ENCODE measurements around the gene PHACTR3.

The PHACTR3 gene

GRCh38 chr20:59774921-59775686 lies 170.8 kb downstream of the PHACTR3 start:
- Histone ChIP-seq H3K27me3 (ENCODE audit: control insufficient read depth, insufficient read depth, low read length, poor library complexity, severe bottlenecking) (no peaks in the 10 kb centered on the region), H3K27ac (ENCODE audit: insufficient read depth, low read depth, low read length, poor library complexity, severe bottlenecking) (no peak overlapping the region), H3K4me1 (ENCODE audit: control insufficient read depth, insufficient read depth, low read length) (no peaks in the 10 kb centered on the region), H3K9me3 (ENCODE audit: control insufficient read depth, low read length) (no peaks in the 10 kb centered on the region), H3K36me3 (ENCODE audit: control insufficient read depth, insufficient read depth, low read length) (no peaks in the 10 kb centered on the region), H3K4me3 (ENCODE audit: insufficient read depth, low read depth, low read length) (no peak overlapping the region)
- WGBS, 2 experiments: 87 to 88% methylated on average over 23 of the region's 23 CpGs

- Histone ChIP-seq H3K4me3 (ENCODE audit: insufficient read depth, low read depth, low read length) (no peak overlapping the region), H3K27me3 (ENCODE audit: control insufficient read depth, insufficient read depth, low read length, poor library complexity, severe bottlenecking) (no peaks in the 10 kb centered on the region)
- 73 to 77% methylated on average over 4 of the region's 4 CpGs for WGBS, 2 experiments
Measured at GRCh38 chr20:59775687-59776055, 171.3 kb downstream of the PHACTR3 start.

GRCh38 chr20:59776059-59776603 lies 171.8 kb downstream of the PHACTR3 start:
- no peaks in the 10 kb centered on the region for H3K27me3 ChIP-seq (ENCODE audit: control insufficient read depth, insufficient read depth, low read length, poor library complexity, severe bottlenecking)

More at GRCh38 chr20:59775687-59776055, 171.3 kb downstream of the PHACTR3 start:
- H3K4me1 ChIP-seq (ENCODE audit: control insufficient read depth, insufficient read depth, low read length): no peaks in the 10 kb centered on the region
- H3K36me3 ChIP-seq (ENCODE audit: control insufficient read depth, insufficient read depth, low read length): no peaks in the 10 kb centered on the region
- H3K27ac ChIP-seq (ENCODE audit: insufficient read depth, low read depth, low read length, poor library complexity, severe bottlenecking): no peak overlapping the region
- H3K9me3 ChIP-seq (ENCODE audit: control insufficient read depth, low read length): no peaks in the 10 kb centered on the region

GRCh38 chr20:59776626-59777330 lies 172.4 kb downstream of the PHACTR3 start:
- H3K4me1 ChIP-seq (ENCODE audit: control insufficient read depth, insufficient read depth, low read length): no peaks in the 10 kb centered on the region
- H3K36me3 ChIP-seq (ENCODE audit: control insufficient read depth, insufficient read depth, low read length): no peaks in the 10 kb centered on the region
- H3K4me3 ChIP-seq (ENCODE audit: insufficient read depth, low read depth, low read length): no peak overlapping the region
- no peaks in the 10 kb centered on the region for H3K27me3 ChIP-seq (ENCODE audit: control insufficient read depth, insufficient read depth, low read length, poor library complexity, severe bottlenecking)
- no peaks in the 10 kb centered on the region for H3K9me3 ChIP-seq (ENCODE audit: control insufficient read depth, low read length)
- H3K27ac ChIP-seq (ENCODE audit: insufficient read depth, low read depth, low read length, poor library complexity, severe bottlenecking): no peak overlapping the region
- WGBS, 2 experiments: 83 to 84% methylated on average over 13 of the region's 13 CpGs

More at GRCh38 chr20:59776059-59776603, 171.8 kb downstream of the PHACTR3 start:
- no peaks in the 10 kb centered on the region for H3K36me3 ChIP-seq (ENCODE audit: control insufficient read depth, insufficient read depth, low read length)
- no peaks in the 10 kb centered on the region for H3K4me1 ChIP-seq (ENCODE audit: control insufficient read depth, insufficient read depth, low read length)
- H3K4me3 ChIP-seq (ENCODE audit: insufficient read depth, low read depth, low read length): no peak overlapping the region
- H3K27ac ChIP-seq (ENCODE audit: insufficient read depth, low read depth, low read length, poor library complexity, severe bottlenecking): no peak overlapping the region
- no peaks in the 10 kb centered on the region for H3K9me3 ChIP-seq (ENCODE audit: control insufficient read depth, low read length)
- WGBS, 2 experiments: 74 to 81% methylated on average over 8 of the region's 8 CpGs

GRCh38 chr20:59777331-59777725 lies 173.0 kb downstream of the PHACTR3 start:
- Histone ChIP-seq H3K4me3 (ENCODE audit: insufficient read depth, low read depth, low read length) (no peak overlapping the region), H3K27ac (ENCODE audit: insufficient read depth, low read depth, low read length, poor library complexity, severe bottlenecking) (no peak overlapping the region), H3K27me3 (ENCODE audit: control insufficient read depth, insufficient read depth, low read length, poor library complexity, severe bottlenecking) (no peaks in the 10 kb centered on the region), H3K9me3 (ENCODE audit: control insufficient read depth, low read length) (no peaks in the 10 kb centered on the region), H3K36me3 (ENCODE audit: control insufficient read depth, insufficient read depth, low read length) (no peaks in the 10 kb centered on the region), H3K4me1 (ENCODE audit: control insufficient read depth, insufficient read depth, low read length) (no peaks in the 10 kb centered on the region)
- 78 to 80% methylated on average over 3 of the region's 3 CpGs for WGBS, 2 experiments

GRCh38 chr20:59777814-59778575 lies 173.7 kb downstream of the PHACTR3 start:
- Histone ChIP-seq H3K27ac (ENCODE audit: insufficient read depth, low read depth, low read length, poor library complexity, severe bottlenecking) (no peak overlapping the region), H3K4me1 (ENCODE audit: control insufficient read depth, insufficient read depth, low read length) (no peaks in the 10 kb centered on the region), H3K4me3 (ENCODE audit: insufficient read depth, low read depth, low read length) (no peak overlapping the region), H3K9me3 (ENCODE audit: control insufficient read depth, low read length) (no peaks in the 10 kb centered on the region), H3K27me3 (ENCODE audit: control insufficient read depth, insufficient read depth, low read length, poor library complexity, severe bottlenecking) (no peaks in the 10 kb centered on the region), H3K36me3 (ENCODE audit: control insufficient read depth, insufficient read depth, low read length) (no peaks in the 10 kb centered on the region)
- WGBS, 2 experiments: 83 to 84% methylated on average over 19 of the region's 19 CpGs

- Histone ChIP-seq H3K27me3 (ENCODE audit: control insufficient read depth, insufficient read depth, low read length, poor library complexity, severe bottlenecking) (no peaks in the 10 kb centered on the region), H3K36me3 (ENCODE audit: control insufficient read depth, insufficient read depth, low read length) (no peaks in the 10 kb centered on the region), H3K4me1 (ENCODE audit: control insufficient read depth, insufficient read depth, low read length) (no peaks in the 10 kb centered on the region), H3K4me3 (ENCODE audit: insufficient read depth, low read depth, low read length) (no peak overlapping the region), H3K27ac (ENCODE audit: insufficient read depth, low read depth, low read length, poor library complexity, severe bottlenecking) (no peak overlapping the region), H3K9me3 (ENCODE audit: control insufficient read depth, low read length) (no peaks in the 10 kb centered on the region)
- 89% methylated on average over 12 of the region's 12 CpGs for WGBS, 2 experiments
Measured at GRCh38 chr20:59778615-59779200, 174.4 kb downstream of the PHACTR3 start.

- no peaks in the 10 kb centered on the region for H3K4me1 ChIP-seq (ENCODE audit: control insufficient read depth, insufficient read depth, low read length)
- no peak overlapping the region for H3K4me3 ChIP-seq (ENCODE audit: insufficient read depth, low read depth, low read length)
- WGBS, 2 experiments: 82 to 83% methylated on average over 10 of the region's 10 CpGs
- no peaks in the 10 kb centered on the region for H3K36me3 ChIP-seq (ENCODE audit: control insufficient read depth, insufficient read depth, low read length)
- no peak overlapping the region for H3K27ac ChIP-seq (ENCODE audit: insufficient read depth, low read depth, low read length, poor library complexity, severe bottlenecking)
- H3K9me3 ChIP-seq (ENCODE audit: control insufficient read depth, low read length): no peaks in the 10 kb centered on the region
- H3K27me3 ChIP-seq (ENCODE audit: control insufficient read depth, insufficient read depth, low read length, poor library complexity, severe bottlenecking): no peaks in the 10 kb centered on the region
Measured at GRCh38 chr20:59779656-59780380, 175.5 kb downstream of the PHACTR3 start.

GRCh38 chr20:59780494-59781185 lies 176.3 kb downstream of the PHACTR3 start:
- Histone ChIP-seq H3K27ac (ENCODE audit: insufficient read depth, low read depth, low read length, poor library complexity, severe bottlenecking) (no peak overlapping the region), H3K36me3 (ENCODE audit: control insufficient read depth, insufficient read depth, low read length) (no peaks in the 10 kb centered on the region), H3K4me1 (ENCODE audit: control insufficient read depth, insufficient read depth, low read length) (no peaks in the 10 kb centered on the region), H3K27me3 (ENCODE audit: control insufficient read depth, insufficient read depth, low read length, poor library complexity, severe bottlenecking) (no peaks in the 10 kb centered on the region), H3K4me3 (ENCODE audit: insufficient read depth, low read depth, low read length) (no peak overlapping the region), H3K9me3 (ENCODE audit: control insufficient read depth, low read length) (no peaks in the 10 kb centered on the region)
- 87 to 89% methylated on average over 12 of the region's 12 CpGs for WGBS, 2 experiments

Data from ectodermal cell (in vitro differentiated cells).